ENCODE results near the gene MRS2.
"Not testable (repeated sequence)": the region's sequence is repeated elsewhere in the genome, so short reads cannot be mapped to it uniquely, and the experiment has no call there.

Gene MRS2

DNA sequence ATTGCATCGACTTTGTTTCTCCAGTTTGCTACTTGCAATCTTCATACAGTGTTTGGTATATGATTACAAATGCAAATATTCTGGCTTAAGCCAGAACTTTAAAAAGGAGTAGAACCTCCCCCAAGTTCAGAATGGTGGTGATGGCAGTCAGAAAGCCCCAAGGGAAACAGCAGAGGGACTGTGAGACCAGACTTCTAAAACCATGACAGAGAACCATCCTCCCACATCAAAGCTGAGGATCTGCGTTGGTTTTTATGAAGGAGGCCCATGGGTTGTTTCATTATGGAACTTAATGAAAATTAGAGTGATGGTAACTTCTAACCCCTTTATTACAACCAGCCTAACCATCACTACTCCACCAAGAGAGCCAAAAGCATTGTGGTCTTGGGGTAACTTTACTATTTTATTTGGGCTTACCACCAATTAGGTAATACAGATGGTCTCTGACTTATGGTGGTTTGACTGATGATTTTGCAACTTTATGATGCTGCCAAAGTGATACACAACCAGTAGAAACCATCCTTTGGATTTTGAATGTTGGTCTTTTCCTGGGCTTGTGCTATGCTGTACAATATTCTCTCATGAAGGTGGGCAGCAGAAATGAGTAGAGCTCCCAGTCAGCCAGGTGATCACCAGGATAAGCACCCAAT, 10.9 kb upstream of the MRS2 start:
- no peak overlapping the region for H3K9ac ChIP-seq (ENCODE audit: low read depth in 1 of 2, low read length in 2 of 2)
- no peaks in the 10 kb centered on the region for H3K27me3 ChIP-seq (ENCODE audit: control insufficient read depth in 2 of 2, insufficient read depth in 2 of 2, low read length in 2 of 2)
- no peaks in the 10 kb centered on the region for H3K9me3 ChIP-seq (ENCODE audit: control insufficient read depth in 2 of 2, low read length in 2 of 2)

DNA sequence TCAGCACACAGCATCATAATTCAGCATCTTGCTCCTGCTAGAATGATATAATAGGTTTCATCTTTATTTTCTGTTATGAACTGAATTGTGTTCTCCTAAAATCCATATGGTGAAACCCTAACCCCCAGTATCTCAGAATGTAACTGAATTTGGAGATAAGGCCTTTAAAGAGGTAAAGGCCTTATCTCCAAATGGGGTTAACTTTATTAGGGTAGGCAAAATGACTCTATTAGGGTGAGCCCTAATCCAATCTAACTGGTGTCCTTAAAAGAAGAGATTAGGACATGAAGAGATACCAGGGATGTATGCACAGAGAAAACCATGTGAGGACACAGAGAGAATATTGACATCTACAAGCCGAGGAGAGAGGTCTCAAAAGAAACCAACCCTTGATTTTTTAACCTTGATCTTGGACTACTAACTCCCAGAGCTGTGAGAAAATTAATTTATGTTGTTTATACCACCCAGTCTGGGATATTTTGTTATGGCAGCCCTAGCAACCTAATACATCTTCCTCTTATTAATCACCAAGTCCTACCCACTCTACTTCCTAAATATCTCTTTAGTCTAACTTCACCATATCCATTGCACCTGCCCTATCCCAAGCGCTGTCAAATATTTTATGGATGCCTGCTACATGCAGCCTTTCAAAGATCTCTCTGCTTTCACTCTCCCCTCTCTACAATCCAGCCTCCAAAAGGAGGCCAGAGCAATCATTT, 8.5 kb upstream of the MRS2 start:
- no peaks in the 10 kb centered on the region for H3K9me3 ChIP-seq (ENCODE audit: control insufficient read depth in 2 of 2, low read length in 2 of 2)
- H3K4me1 ChIP-seq (ENCODE audit: control insufficient read depth in 2 of 2, insufficient read depth in 2 of 2, low read length in 2 of 2) = no peaks in the 10 kb centered on the region
- H3K9ac ChIP-seq (ENCODE audit: low read depth in 1 of 2, low read length in 2 of 2) = no peak overlapping the region
- no peaks in the 10 kb centered on the region for H3K36me3 ChIP-seq (ENCODE audit: control insufficient read depth in 2 of 2, insufficient read depth in 2 of 2, low read length in 2 of 2)
- no peaks in the 10 kb centered on the region for H3K27me3 ChIP-seq (ENCODE audit: control insufficient read depth in 2 of 2, insufficient read depth in 2 of 2, low read length in 2 of 2)
- no peak overlapping the region for H3K27ac ChIP-seq (ENCODE audit: low read depth in 2 of 2, low read length in 2 of 2)
- H3K4me3 ChIP-seq (ENCODE audit: low read length in 2 of 2) = no peak overlapping the region

More for the DNA sequence above, 10.9 kb upstream of the MRS2 start:
- Histone ChIP-seq H3K4me3 (ENCODE audit: low read length in 2 of 2) (no peak overlapping the region), H3K36me3 (ENCODE audit: control insufficient read depth in 2 of 2, insufficient read depth in 2 of 2, low read length in 2 of 2) (no peaks in the 10 kb centered on the region), H3K27ac (ENCODE audit: low read depth in 2 of 2, low read length in 2 of 2) (no peak overlapping the region), H3K4me1 (ENCODE audit: control insufficient read depth in 2 of 2, insufficient read depth in 2 of 2, low read length in 2 of 2) (no peaks in the 10 kb centered on the region)

DNA sequence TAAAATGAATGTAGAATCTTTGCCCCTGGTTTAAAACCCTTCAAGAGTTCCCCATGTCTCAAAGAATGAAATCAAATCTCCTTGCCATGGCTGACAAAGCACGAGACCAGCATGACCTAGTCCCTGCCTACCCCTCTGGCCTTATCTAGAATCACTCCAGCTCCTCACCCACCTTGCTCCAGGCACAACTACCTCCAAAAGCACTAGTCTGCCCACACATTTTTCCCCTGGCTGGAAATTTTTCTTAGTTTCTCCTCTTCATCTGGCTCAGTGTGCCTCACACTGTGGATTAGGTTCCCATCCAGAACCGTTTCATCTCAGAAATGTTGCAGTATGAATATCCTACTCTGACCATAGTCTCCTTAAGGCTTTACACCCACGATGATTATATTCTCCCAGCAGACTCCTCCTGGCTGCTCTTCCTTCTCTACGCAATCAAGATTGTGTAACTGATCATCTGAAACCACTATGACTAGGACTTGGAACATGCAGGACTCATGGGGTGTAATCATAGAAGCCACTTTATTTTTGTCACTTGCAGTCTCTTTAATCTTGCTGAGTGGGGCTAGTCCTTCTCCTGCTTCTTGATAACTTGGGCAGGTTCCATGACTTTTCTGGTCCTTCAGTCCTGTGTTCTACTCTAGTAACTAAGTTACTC, 7.8 kb upstream of the MRS2 start:
- Histone ChIP-seq H3K27ac (ENCODE audit: low read depth in 2 of 2, low read length in 2 of 2) (no peak overlapping the region), H3K4me1 (ENCODE audit: control insufficient read depth in 2 of 2, insufficient read depth in 2 of 2, low read length in 2 of 2) (no peaks in the 10 kb centered on the region), H3K27me3 (ENCODE audit: control insufficient read depth in 2 of 2, insufficient read depth in 2 of 2, low read length in 2 of 2) (no peaks in the 10 kb centered on the region), H3K36me3 (ENCODE audit: control insufficient read depth in 2 of 2, insufficient read depth in 2 of 2, low read length in 2 of 2) (no peaks in the 10 kb centered on the region), H3K4me3 (ENCODE audit: low read length in 2 of 2) (no peak overlapping the region), H3K9me3 (ENCODE audit: control insufficient read depth in 2 of 2, low read length in 2 of 2) (no peaks in the 10 kb centered on the region), H3K9ac (ENCODE audit: low read depth in 1 of 2, low read length in 2 of 2) (no peak overlapping the region)

DNA sequence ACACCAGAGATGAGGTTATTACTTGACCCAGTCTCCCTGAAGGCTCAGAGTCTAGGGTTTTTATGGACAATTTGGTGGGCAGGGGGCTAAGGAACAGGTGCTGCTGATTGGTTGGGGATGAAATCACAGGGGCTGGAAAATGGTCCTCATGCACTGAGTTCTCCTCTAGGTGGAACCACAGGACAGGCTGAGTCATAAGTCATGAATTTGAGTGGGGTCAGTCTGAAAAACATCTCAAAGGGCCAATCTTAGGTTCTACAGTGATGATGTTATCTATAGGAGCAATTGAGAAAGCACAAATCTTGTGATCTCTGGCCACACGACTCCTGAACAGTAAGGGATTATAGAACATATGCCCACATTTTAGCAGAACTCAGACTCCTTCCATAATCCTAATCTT, 5.9 kb upstream of the MRS2 start:
- H3K27ac ChIP-seq (ENCODE audit: low read depth in 2 of 2, low read length in 2 of 2) = no peak overlapping the region
- H3K4me1 ChIP-seq (ENCODE audit: control insufficient read depth in 2 of 2, insufficient read depth in 2 of 2, low read length in 2 of 2) = no peaks in the 10 kb centered on the region
- H3K36me3 ChIP-seq (ENCODE audit: control insufficient read depth in 2 of 2, insufficient read depth in 2 of 2, low read length in 2 of 2) = no peaks in the 10 kb centered on the region
- no peak overlapping the region for H3K9ac ChIP-seq (ENCODE audit: low read depth in 1 of 2, low read length in 2 of 2)
- H3K4me3 ChIP-seq (ENCODE audit: low read length in 2 of 2) = no peak overlapping the region
- no peaks in the 10 kb centered on the region for H3K27me3 ChIP-seq (ENCODE audit: control insufficient read depth in 2 of 2, insufficient read depth in 2 of 2, low read length in 2 of 2)
- H3K9me3 ChIP-seq (ENCODE audit: control insufficient read depth in 2 of 2, low read length in 2 of 2) = no peaks in the 10 kb centered on the region

DNA sequence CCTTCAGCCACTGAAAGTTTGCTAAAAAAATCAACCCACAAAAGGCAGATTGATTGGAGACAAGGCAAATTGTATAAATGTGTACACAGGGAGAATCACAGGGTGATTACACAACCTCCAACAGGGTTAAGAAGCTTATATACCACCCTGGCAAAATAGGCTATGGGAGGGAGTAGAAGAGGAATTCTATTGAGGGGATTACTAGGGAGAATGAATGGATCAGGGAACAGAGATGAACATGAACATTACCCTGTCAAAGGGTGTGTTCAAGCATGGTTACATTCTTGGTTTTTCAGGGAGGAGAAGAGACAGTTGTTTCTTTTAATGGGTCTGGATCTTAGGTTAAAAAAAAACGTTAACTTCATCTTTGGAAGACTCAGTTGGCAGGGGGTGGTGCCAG, 5.1 kb upstream of the MRS2 start:
- H3K27ac ChIP-seq (ENCODE audit: low read depth in 2 of 2, low read length in 2 of 2) = no peak overlapping the region
- peaks cover 0 to 3% of the 10 kb centered on the region in 2 donors for H3K4me1 ChIP-seq (ENCODE audit: control insufficient read depth in 2 of 2, insufficient read depth in 2 of 2, low read length in 2 of 2)
- H3K27me3 ChIP-seq (ENCODE audit: control insufficient read depth in 2 of 2, insufficient read depth in 2 of 2, low read length in 2 of 2) = no peaks in the 10 kb centered on the region
- no peak overlapping the region for H3K9ac ChIP-seq (ENCODE audit: low read depth in 1 of 2, low read length in 2 of 2)
- H3K4me3 ChIP-seq (ENCODE audit: low read length in 2 of 2) = no peak overlapping the region
- no peaks in the 10 kb centered on the region for H3K36me3 ChIP-seq (ENCODE audit: control insufficient read depth in 2 of 2, insufficient read depth in 2 of 2, low read length in 2 of 2)
- no peaks in the 10 kb centered on the region for H3K9me3 ChIP-seq (ENCODE audit: control insufficient read depth in 2 of 2, low read length in 2 of 2)

DNA sequence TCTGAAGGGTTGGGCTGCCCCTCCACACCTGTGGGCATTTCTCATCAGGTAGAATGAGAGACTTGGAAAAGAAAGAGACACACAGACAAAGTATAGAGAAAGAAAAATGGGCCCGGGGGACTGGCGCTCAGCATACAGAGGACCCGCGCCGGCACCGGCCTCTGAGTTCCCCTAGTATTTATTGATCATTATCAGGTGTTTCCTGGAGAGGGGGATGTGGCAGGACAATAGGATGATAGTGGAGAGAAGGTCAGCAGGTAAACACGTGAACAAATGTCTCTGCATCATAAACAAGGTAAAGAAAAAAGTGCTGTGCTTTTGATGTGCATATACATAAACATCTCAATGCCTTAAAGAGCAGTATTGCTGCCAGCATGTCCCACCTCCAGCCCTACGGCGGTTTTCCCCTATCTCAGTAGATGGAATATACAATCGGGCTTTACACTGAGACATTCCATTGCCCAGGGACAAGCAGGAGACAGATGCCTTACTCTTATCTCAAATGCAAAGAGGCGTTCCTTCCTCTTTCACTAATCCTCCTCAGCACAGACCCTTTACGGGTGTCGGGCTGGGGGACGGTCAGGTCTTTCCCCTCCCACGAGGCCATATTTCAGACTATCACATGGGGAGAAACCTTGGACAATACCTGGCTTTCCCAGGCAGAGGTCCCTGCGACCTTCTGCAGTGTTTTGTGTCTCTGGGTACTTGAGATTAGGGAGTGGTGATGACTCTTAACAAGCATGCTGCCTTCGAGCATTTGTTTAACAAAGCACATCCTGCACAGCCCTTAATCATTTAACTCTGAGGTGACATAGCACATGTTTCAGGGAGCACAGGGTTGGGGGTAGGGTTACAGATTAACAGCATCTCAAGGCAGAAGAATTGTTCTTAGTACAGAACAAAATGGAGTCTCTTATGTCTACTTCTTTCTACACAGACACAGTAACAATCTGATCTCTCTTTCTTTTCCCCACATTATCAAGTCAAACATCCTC, 2.4 kb upstream of the MRS2 start:
- H3K36me3 ChIP-seq (ENCODE audit: control insufficient read depth in 2 of 2, insufficient read depth in 2 of 2, low read length in 2 of 2); H3K27ac ChIP-seq (ENCODE audit: low read depth in 2 of 2, low read length in 2 of 2); H3K9ac ChIP-seq (ENCODE audit: low read depth in 1 of 2, low read length in 2 of 2); H3K9me3 ChIP-seq (ENCODE audit: control insufficient read depth in 2 of 2, low read length in 2 of 2); H3K27me3 ChIP-seq (ENCODE audit: control insufficient read depth in 2 of 2, insufficient read depth in 2 of 2, low read length in 2 of 2); H3K4me3 ChIP-seq (ENCODE audit: low read length in 2 of 2): not testable (repeated sequence)
- peaks cover 7 to 12% of the 10 kb centered on the region in 2 donors for H3K4me1 ChIP-seq (ENCODE audit: control insufficient read depth in 2 of 2, insufficient read depth in 2 of 2, low read length in 2 of 2)

DNA sequence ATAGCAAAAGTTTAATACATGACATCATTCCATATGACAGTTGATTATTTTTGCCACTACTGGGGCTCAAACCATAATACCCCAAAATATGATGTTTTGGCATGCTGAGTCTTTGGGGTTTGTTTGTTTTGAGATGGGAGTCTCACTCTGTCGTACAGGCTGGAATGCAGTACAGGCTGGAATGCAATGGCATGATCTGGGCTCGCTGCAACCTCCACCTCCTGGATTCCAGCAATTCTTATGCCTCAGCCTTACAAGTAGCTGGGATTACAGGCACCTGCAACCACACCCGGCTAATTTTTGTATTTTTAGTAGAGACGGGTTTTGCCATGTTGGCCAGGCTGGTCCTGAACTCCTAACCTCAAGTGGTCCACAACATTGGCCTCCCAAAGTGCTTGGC, 1.3 kb upstream of the MRS2 start:
- Histone ChIP-seq H3K9ac (ENCODE audit: low read depth in 1 of 2, low read length in 2 of 2) (no peak overlapping the region), H3K27ac (ENCODE audit: low read depth in 2 of 2, low read length in 2 of 2) (no peak overlapping the region), H3K27me3 (ENCODE audit: control insufficient read depth in 2 of 2, insufficient read depth in 2 of 2, low read length in 2 of 2) (no peaks in the 10 kb centered on the region), H3K9me3 (ENCODE audit: control insufficient read depth in 2 of 2, low read length in 2 of 2) (no peaks in the 10 kb centered on the region), H3K4me3 (ENCODE audit: low read length in 2 of 2) (no peak overlapping the region), H3K36me3 (ENCODE audit: control insufficient read depth in 2 of 2, insufficient read depth in 2 of 2, low read length in 2 of 2) (peaks cover 6% of the 10 kb centered on the region in 2 donors), H3K4me1 (ENCODE audit: control insufficient read depth in 2 of 2, insufficient read depth in 2 of 2, low read length in 2 of 2) (peaks cover 7 to 12% of the 10 kb centered on the region in 2 donors)

DNA sequence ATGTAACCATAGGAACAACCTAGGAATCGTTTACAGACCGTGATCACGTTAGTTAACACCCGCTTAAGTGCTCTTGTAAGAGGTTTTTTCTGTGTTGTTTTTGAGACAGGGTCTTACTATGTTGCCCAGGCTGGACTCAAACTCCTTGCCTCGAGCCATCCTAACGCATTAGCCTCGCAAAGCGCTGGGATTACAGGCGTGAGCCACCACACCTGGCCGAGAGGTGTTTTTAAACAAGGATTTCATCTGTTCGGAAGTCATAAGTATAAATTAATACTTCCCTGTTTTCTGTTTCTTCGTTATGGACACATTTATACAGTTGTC, 727 bp downstream of the MRS2 start:
- Histone ChIP-seq H3K9ac (ENCODE audit: low read depth in 1 of 2, low read length in 2 of 2) (peak overlapping the region; percentile 76 to 90), H3K4me1 (ENCODE audit: control insufficient read depth in 2 of 2, insufficient read depth in 2 of 2, low read length in 2 of 2) (peaks cover 7 to 12% of the 10 kb centered on the region in 2 donors), H3K4me3 (ENCODE audit: low read length in 2 of 2) (peak overlapping the region; percentile 80 to 89), H3K9me3 (ENCODE audit: control insufficient read depth in 2 of 2, low read length in 2 of 2) (no peaks in the 10 kb centered on the region), H3K27ac (ENCODE audit: low read depth in 2 of 2, low read length in 2 of 2) (peak overlapping the region; percentile 63 to 86), H3K27me3 (ENCODE audit: control insufficient read depth in 2 of 2, insufficient read depth in 2 of 2, low read length in 2 of 2) (no peaks in the 10 kb centered on the region), H3K36me3 (ENCODE audit: control insufficient read depth in 2 of 2, insufficient read depth in 2 of 2, low read length in 2 of 2) (peaks cover 11 to 15% of the 10 kb centered on the region in 2 donors)

DNA sequence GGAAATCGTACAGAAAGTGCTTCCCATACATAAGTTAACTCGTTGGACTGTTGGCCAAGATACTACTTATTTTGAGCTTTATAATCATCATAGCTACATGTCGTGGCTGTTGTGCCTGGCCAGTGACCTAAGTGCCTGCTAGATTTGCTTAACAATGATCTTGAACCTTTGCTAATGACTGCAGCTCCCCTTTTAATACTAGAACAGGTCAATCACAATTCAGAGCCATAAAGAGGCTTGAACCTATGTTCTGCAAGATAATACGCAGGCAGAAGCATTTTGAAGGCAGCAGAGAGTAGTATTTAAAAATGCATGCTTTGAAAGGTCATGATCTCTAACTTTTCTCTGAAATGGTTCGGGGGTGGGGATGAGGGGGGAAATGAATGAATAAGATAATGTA, 2.5 kb downstream of the MRS2 start:
- Histone ChIP-seq H3K27me3 (ENCODE audit: control insufficient read depth in 2 of 2, insufficient read depth in 2 of 2, low read length in 2 of 2) (no peaks in the 10 kb centered on the region), H3K9me3 (ENCODE audit: control insufficient read depth in 2 of 2, low read length in 2 of 2) (no peaks in the 10 kb centered on the region), H3K4me1 (ENCODE audit: control insufficient read depth in 2 of 2, insufficient read depth in 2 of 2, low read length in 2 of 2) (peaks cover 7 to 12% of the 10 kb centered on the region in 2 donors), H3K4me3 (ENCODE audit: low read length in 2 of 2) (no peak overlapping the region), H3K36me3 (ENCODE audit: control insufficient read depth in 2 of 2, insufficient read depth in 2 of 2, low read length in 2 of 2) (peaks cover 19 to 29% of the 10 kb centered on the region in 2 donors), H3K27ac (ENCODE audit: low read depth in 2 of 2, low read length in 2 of 2) (no peak overlapping the region), H3K9ac (ENCODE audit: low read depth in 1 of 2, low read length in 2 of 2) (no peak overlapping the region)

Data from mucosa of rectum (tissue), 2 donors.